GM19351 (cell line): ENCODE results near the gene SELPLG.
"Not testable (repeated sequence)": the region's sequence is repeated elsewhere in the genome, so short reads cannot be mapped to it uniquely, and the experiment has no call there.

ENCODE experiments used
- ATAC-seq: cut with Tn5 transposase; IDR thresholded peaks from one replicate; pipeline ENCODE4 v1.9.1; 2021; ENCODE audit warnings: mild to moderate bottlenecking, moderate library complexity; ENCODE audit not compliant: unreplicated experiment

The SELPLG gene

GRCh38 chr12:108592033-108592909 is 41.4 kb downstream of the SELPLG start:
- no peak for ATAC-seq

- no peak for ATAC-seq
Observed at GRCh38 chr12:108591267-108591980, 42.3 kb downstream of the SELPLG start.

DNA sequence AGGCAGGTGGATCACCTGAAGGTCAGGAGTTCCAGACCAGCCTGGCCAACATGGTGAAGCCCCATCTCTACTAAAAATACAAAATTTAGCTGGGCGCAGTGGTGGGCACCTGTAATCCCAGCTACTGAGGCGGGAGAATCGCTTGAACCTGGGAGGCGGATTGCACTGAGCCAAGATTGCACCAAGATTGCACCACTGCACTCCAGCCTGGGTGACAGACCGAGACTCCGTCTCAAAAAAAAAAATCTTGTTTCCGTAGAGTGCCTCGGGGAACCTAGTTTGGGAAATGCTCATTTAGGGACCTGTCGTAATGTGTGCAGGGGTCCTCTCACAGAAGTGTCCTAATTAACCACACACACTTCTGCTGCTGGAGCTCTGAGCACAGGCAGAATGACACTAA is 43.2 kb downstream of the SELPLG start:
- not testable (repeated sequence) for ATAC-seq

- no peak for ATAC-seq
Observed at GRCh38 chr12:108589840-108590229, 43.9 kb downstream of the SELPLG start.

DNA sequence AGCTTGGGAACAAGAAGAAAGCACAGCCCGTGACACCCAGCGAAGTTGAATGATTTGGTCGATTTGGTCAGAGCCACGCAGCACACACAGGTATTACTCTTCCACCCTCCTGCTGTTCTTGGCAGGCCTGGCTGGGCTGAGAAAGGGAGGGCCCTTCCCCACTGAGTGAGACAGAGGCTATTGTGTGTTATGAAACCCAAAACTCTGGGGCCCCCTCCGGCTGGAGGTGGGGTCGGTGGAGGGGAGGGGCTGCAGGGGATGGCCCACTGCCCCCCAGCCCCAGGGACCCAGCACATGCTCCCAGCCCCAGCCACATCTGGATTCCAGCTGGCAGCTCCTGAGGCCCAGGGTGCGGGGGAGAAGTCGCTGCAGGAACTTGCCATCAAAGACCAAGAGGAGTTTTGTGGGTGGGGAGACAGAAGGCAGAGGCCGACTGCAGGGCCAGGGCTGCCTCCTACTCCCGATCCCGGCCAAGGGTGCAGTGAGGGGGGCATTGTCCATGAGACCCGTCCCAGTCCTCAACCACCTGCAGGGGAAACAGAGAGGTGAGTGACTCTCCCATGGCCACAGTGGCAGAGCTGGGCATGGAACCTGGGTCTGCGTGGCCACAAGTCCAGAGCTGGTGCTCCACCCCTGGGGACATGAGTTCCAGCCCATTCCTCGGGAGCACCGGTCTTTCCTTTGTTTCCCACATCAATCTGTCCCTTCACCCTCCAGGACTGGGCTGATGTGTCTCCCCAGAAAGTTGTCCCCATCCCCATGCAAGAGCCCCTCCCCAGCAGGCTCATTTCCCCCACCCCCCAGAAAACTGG is 44.5 kb downstream of the SELPLG start:
- no peak for ATAC-seq

GRCh38 chr12:108587826-108588225 is 45.9 kb downstream of the SELPLG start:
- ATAC-seq, result no peak

DNA sequence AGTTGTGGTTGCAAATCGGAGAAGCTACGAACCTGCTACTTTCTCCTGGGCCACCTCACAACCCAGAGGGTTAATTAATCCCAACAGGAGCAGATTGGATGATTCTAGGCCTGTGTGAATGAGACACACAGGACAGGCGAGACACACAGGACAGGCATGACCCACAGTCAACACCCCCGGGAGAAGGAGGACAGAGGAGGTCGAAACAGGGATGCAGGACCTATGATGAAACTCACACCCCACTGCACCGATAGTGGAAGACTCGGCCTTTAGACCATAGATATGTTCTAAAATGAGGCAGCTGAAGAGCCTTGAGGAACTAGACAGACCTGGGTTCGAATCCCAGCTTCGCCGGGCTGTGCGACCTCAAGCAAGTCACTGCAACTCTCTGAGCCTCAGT is 47.4 kb downstream of the SELPLG start:
- ATAC-seq, result no peak

- ATAC-seq, result no peak
Observed at GRCh38 chr12:108585864-108586263, 47.8 kb downstream of the SELPLG start.

DNA sequence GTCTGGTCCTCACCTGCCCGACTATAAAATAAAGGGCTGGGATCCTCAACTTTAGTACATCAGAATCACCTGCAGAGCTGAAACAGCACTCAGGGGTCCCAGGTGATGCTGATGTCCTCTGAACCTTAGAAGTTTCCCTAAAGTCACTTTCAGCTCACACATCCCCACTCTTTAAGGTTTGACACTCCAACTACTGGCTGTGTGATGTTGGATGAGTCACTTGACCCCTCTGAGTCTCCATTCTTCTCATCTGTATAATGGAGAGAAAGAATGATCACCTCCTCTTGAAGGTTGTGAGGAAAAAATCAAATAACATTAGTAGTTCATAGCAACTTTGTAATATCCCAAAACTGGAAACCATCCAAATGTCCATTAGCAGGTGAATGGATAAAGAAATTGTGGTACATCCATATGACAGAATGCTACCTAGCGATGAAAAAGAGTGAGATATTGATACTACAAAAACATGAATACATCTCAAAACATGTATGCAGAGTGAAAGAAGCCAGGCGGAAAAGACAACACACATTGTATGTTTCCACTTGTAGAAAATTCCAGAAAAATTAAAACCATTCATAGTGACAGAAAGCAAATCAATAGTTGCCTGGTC is 49.1 kb downstream of the SELPLG start:
- ATAC-seq, result no peak

- ATAC-seq, result no peak
Observed at GRCh38 chr12:108583991-108584390, 49.7 kb downstream of the SELPLG start.

- ATAC-seq, result no peak
Observed at GRCh38 chr12:108582978-108583770, 50.5 kb downstream of the SELPLG start.

- no peak for ATAC-seq
Observed at GRCh38 chr12:108582509-108582908, 51.2 kb downstream of the SELPLG start.

DNA sequence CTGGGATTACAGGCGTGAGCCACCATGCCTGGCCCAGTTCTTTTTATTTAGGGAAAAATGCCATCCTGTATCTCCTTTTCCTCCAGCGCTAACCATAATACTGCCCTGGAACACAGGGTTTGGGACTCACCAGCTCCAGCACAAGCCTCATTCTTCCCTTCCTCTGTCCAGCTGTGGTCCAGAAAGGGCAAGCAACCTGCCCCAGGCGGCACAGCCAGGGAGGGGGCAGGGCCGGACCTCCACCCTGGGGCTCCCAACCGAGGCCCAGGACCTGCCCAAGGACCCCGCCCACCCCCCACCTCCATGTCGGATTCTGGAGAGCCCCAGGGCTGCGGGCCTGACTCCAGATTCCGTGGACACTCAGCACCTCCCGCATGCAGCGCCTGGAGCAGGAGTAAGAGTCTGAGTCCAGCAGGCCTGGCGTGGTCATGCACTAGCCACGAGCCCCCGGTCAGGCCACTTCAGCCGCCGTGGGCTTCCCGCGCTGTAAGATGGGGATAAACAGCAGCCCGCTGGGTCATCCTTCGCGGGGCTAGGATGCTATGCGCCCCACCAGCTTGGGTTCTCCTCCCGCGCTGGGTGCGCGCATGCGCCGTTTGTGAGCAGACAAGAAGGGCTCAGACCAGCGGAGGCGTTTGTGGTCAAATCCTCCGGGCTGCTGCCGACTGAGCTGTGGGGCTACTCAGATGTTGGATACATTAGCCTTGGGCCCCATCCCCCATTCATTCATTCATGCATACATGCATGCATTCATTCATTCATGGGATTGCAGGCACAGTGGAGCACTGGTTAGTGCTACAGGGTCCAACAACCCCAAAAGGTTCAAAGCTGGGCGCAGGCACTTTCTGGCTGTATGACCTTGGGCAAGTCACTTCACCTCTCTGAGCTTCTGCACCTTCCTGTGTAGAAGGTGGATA is 52.1 kb downstream of the SELPLG start:
- no peak for ATAC-seq

DNA sequence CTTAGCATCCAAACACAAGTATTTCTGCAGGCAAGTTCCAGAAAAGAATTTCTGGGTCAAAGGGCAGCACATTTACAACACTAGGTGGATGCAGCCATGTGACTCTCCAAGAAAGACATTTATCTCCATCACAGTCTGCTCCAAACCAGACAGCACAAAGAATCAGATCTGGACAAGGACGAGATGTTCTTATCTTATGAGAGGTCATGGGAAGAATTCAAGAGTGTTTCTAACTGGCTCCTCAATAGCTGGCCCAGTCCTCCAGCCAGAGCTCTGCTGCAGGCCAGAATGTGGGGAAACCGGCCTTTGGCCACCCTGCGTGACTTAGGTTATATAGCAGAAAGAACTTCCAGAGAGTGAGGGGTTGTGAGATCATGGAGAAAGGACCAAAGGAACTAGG is 53.2 kb downstream of the SELPLG start:
- ATAC-seq, result no peak

DNA sequence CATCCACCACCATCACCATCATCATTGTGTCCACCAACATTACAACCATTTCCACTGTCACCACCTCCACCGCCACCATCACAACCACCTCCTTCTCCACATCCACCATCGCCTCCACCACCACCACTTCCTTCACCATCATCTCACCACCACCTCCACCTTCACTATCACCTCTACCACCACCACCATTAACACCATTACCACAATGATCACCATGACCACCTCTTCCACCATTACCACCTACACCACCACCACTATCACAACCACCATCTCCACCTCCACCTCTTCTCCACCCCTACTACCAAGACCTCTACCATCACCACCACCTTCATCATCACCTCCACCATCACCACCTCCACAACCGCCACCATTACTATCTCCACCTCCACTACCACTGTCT is 54.9 kb downstream of the SELPLG start:
- ATAC-seq, result no peak

GRCh38 chr12:108578264-108578663 is 55.4 kb downstream of the SELPLG start:
- no peak for ATAC-seq

- no peak for ATAC-seq
Observed at GRCh38 chr12:108577458-108577857, 56.2 kb downstream of the SELPLG start.

DNA sequence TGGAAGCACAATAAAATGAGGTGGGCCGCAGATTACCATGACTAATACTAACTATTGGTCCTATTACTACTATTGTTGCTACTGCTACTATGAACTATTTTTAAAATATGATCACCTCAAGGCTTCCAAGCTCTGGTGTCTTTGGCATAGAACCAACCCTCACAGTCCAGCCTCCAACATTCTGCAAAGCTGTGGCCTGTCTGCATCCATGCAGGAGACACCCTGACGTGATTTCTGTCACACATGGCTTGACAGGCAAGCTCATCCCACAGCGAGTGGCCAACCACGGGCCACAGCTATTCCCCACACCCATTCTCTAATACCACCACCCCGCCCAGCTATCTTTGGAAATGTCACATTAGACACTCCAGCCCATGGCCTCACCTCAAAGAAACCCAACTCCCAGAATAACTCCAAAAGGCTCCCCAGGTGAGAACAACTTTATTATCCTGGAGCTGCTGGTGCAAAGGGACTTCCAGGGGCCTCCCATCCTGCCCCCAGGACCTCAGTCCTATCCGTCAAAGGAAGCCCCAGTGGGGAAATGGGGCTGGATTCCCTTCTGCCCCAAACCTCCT is 56.9 kb downstream of the SELPLG start:
- ATAC-seq, result no peak
